ENCODE results near the gene FILIP1.

FILIP1 gene

DNA sequence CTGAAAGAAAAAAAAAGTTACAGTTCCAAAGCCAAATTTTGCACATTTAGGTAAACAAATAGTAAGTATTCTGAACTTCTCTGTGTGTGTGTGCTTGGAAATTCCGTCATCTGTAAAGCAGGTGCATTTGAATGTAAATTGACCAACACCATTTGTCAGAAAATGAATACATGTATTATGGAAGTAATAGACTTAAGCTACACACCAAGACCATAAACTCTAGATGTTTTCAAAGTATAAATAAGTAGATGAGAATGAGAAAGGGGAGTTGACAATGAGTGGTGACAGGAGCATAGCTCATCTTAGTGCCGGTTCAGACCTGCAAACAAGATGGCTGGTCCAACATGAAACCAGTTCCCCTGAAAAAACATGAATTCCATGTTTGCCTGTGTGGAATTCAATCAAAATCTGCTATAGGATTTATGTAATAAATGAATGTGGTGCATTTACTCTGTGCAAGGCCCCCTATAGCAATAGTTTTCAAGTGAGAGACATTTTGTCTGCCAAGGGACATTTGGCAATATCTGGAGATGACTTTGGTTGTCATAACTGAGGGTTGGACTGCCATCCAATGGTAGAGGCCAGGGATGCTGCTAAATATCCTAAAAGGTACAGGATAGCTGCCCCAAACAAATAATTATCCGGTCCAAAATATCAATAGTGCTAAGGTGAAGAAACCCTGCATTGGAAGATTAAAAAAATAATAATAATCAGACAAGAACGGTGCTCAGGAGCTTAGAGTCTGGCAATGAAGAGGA lies 11.0 kb upstream of the FILIP1 start:
- ATAC-seq (replicated peaks; ENCODE audit: extremely low read depth, poor library complexity, severe bottlenecking) (no peak), DNase-seq (ENCODE audit: low spot score in 2 of 2) (no peak)
- H3K27me3 Mint-ChIP-seq: no peaks in the 10 kb centered on the region
- H3K4me3 Mint-ChIP-seq: no peak overlapping the region
- no peak overlapping the region for H3K27ac Mint-ChIP-seq (ENCODE audit: low read depth)
- H3K36me3 Mint-ChIP-seq (ENCODE audit: insufficient read depth): no peaks in the 10 kb centered on the region
- H3K4me1 Mint-ChIP-seq: no peaks in the 10 kb centered on the region
- H3K9me3 Mint-ChIP-seq: no peaks in the 10 kb centered on the region

DNA sequence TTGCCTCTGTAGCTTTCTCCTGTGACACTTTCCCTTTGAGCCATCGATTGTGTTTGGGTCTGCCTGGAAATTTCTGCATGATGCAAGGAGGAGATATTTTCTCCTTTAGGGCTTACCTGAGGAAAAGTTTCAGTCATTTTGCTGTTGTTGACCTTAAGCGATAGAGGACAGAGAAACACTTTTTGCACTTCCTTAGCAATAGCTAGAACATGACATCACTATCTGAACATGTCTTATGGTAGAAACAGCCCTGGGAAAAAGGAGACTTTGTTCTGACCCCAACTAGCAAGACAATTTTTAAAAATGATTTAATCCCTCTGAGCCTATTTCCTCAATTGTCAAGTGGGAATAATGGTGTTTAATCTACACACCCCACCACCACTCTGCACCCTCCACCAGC lies 9.7 kb upstream of the FILIP1 start:
- H3K4me3 Mint-ChIP-seq: no peak overlapping the region
- ATAC-seq (replicated peaks; ENCODE audit: extremely low read depth, poor library complexity, severe bottlenecking) (no peak), DNase-seq (ENCODE audit: low spot score in 2 of 2) (no peak)
- no peaks in the 10 kb centered on the region for H3K4me1 Mint-ChIP-seq
- no peaks in the 10 kb centered on the region for H3K36me3 Mint-ChIP-seq (ENCODE audit: insufficient read depth)
- H3K27ac Mint-ChIP-seq (ENCODE audit: low read depth): no peak overlapping the region
- H3K27me3 Mint-ChIP-seq: no peaks in the 10 kb centered on the region
- H3K9me3 Mint-ChIP-seq: no peaks in the 10 kb centered on the region

DNA sequence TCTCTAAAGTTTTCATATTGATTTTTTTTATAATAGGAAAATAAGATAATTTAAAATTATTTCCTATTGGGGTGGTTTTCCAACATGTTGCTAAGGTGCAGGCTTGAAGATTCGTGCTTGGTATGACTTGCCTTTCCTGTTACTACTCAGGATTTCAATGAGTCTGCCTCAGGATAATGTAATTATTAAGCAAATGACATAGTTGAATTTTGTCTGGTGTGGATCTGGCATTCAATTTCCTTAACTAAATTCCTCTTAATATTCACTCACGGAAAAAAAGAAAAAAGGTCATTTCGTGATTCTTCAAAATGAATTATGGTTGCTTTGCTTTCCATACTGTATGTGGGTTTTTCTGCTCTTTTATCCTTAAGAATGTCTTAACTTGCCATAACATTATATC lies 9.3 kb upstream of the FILIP1 start:
- Mint-ChIP-seq H3K4me3 (no peak overlapping the region), H3K27ac (ENCODE audit: low read depth) (no peak overlapping the region), H3K27me3 (no peaks in the 10 kb centered on the region), H3K4me1 (no peaks in the 10 kb centered on the region), H3K36me3 (ENCODE audit: insufficient read depth) (no peaks in the 10 kb centered on the region), H3K9me3 (no peaks in the 10 kb centered on the region)
- DNase-seq (ENCODE audit: low spot score in 2 of 2) (no peak), ATAC-seq (replicated peaks; ENCODE audit: extremely low read depth, poor library complexity, severe bottlenecking) (no peak)

DNA sequence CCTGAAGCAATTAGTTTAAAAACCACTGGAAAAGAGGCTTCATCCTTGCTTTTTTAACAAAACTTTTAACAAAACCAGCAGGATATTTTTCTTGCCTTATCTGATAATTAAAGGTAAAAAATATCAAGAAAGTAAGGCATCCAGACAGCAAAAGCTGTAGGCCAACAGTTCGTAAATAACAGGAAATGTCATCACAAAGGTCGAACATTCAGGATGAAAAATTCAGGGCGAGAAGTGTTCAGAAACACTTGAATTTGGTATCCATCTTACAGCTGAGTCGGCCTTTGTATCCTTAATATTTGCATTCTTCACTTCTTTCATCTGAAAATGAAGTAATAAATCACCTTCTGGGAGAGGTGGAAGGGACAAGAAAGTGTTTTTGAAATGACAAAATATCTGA lies 8.2 kb upstream of the FILIP1 start:
- H3K36me3 Mint-ChIP-seq (ENCODE audit: insufficient read depth): no peaks in the 10 kb centered on the region
- H3K27me3 Mint-ChIP-seq: no peaks in the 10 kb centered on the region
- no peak overlapping the region for H3K27ac Mint-ChIP-seq (ENCODE audit: low read depth)
- no peaks in the 10 kb centered on the region for H3K4me1 Mint-ChIP-seq
- DNase-seq (ENCODE audit: low spot score in 2 of 2) (no peak), ATAC-seq (replicated peaks; ENCODE audit: extremely low read depth, poor library complexity, severe bottlenecking) (no peak)
- no peaks in the 10 kb centered on the region for H3K9me3 Mint-ChIP-seq
- no peak overlapping the region for H3K4me3 Mint-ChIP-seq

DNA sequence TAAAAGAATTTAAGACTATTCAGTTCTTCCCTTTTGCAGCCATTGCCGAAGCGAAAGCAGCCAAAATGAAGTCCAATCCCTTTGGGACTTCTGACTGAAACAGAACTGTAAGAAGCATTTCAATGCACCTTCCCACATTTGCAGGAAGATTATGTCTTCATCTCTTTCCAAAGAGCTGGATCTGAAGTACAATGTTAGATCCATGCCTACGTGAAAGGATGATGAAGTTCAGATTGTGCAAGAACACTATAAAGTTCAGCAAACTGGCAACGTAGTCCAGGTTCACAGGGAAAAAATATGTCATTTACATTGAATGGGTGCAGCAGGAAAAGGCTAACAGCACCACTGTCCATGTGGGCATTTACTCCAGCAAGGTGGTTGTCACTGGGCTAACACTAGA lies 6.0 kb upstream of the FILIP1 start:
- ATAC-seq (replicated peaks; ENCODE audit: extremely low read depth, poor library complexity, severe bottlenecking): no peak
- no peak for DNase-seq (ENCODE audit: low spot score in 2 of 2)
- Mint-ChIP-seq H3K4me3 (no peak overlapping the region), H3K27me3 (no peaks in the 10 kb centered on the region), H3K27ac (ENCODE audit: low read depth) (no peak overlapping the region), H3K9me3 (no peaks in the 10 kb centered on the region), H3K36me3 (ENCODE audit: insufficient read depth) (peaks cover 2% of the 10 kb centered on the region), H3K4me1 (peaks cover 14% of the 10 kb centered on the region)

DNA sequence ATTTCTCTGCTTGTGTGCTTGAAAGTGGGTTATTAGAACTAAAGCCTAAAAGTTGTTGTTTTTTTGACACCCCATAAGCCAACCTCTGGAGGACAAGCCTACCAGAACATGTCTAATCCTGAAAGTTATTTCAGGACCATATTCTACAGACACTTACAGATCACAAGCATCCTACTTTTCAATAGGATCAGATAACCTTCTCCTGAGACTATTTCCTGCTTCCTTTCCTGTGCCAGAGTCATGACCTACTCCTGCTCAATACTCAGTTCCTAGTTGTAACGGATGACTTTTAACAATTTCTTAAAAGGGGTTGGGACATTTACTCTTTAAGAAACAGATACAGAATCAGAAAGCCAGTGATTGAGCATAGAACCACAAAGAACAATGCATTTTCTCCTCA lies 5.3 kb upstream of the FILIP1 start:
- Mint-ChIP-seq H3K4me1 (peaks cover 14% of the 10 kb centered on the region), H3K4me3 (no peak overlapping the region), H3K27ac (ENCODE audit: low read depth) (no peak overlapping the region), H3K9me3 (no peaks in the 10 kb centered on the region), H3K27me3 (no peaks in the 10 kb centered on the region), H3K36me3 (ENCODE audit: insufficient read depth) (peaks cover 2% of the 10 kb centered on the region)
- DNase-seq (ENCODE audit: low spot score in 2 of 2) (no peak), ATAC-seq (replicated peaks; ENCODE audit: extremely low read depth, poor library complexity, severe bottlenecking) (no peak)

DNA sequence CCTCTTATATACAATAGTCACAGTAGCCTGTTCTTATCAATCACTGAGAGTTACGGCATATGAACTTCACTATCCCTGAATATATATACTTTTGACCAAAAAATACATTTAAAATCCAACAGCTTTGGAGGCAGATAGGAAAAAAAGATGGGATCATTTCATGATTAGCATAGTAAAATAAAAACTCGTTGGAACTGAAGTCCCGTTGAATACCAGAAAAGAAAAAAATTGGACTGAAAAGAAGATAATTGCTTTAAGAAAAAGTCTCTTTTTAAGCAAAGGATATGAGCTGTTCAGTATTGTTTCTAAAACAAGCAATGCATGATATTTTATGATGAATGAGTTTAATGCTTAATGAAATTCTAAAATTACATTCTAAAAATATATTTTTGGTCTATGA lies 4.4 kb upstream of the FILIP1 start:
- H3K4me3 Mint-ChIP-seq: no peak overlapping the region
- ATAC-seq (replicated peaks; ENCODE audit: extremely low read depth, poor library complexity, severe bottlenecking) (no peak), DNase-seq (ENCODE audit: low spot score in 2 of 2) (no peak)
- H3K27ac Mint-ChIP-seq (ENCODE audit: low read depth): no peak overlapping the region
- no peaks in the 10 kb centered on the region for H3K27me3 Mint-ChIP-seq
- peaks cover 14% of the 10 kb centered on the region for H3K4me1 Mint-ChIP-seq
- no peaks in the 10 kb centered on the region for H3K9me3 Mint-ChIP-seq
- peaks cover 2% of the 10 kb centered on the region for H3K36me3 Mint-ChIP-seq (ENCODE audit: insufficient read depth)

DNA sequence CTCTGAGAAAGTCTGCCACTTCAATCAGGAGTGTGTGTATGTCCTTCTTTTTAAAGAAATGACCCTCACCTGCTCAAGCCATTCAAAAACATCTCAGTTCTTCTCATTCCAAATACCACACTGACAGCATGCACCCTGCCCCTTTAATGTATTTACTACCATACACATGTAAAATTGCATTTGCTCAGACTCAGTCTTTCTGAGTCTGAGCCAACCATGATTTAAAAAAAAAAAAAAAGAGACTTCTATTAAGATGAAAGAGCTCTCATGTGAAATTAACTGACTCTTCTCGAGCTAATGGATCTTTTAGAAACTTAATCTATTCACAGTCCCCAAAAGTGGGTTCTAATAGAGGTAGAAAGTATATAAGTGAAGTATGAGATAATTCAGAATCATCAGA lies 1.4 kb upstream of the FILIP1 start:
- Mint-ChIP-seq H3K27me3 (no peaks in the 10 kb centered on the region), H3K4me3 (peak overlapping the region; percentile 16), H3K36me3 (ENCODE audit: insufficient read depth) (peaks cover 2% of the 10 kb centered on the region), H3K9me3 (no peaks in the 10 kb centered on the region), H3K4me1 (peaks cover 14% of the 10 kb centered on the region), H3K27ac (ENCODE audit: low read depth) (no peak overlapping the region)
- DNase-seq (ENCODE audit: low spot score in 2 of 2) (no peak), ATAC-seq (replicated peaks; ENCODE audit: extremely low read depth, poor library complexity, severe bottlenecking) (no peak)

DNA sequence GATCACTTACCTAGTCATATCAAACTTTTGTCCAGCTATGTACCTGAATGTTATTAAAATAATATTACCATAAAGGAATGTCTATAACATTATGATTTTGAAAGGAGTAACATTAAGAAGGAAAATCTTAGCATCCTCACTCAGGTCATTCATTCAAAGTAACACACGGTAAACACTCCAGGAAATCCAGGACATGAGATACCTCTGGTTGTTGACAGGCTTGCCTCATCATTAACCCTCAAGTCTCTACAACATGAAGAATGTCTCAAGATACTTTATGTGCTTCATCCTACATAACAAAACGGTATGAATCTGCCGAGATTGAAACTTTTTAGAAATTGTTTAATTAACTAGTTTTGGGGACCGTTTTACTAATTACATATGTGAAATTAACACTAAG lies 690 bp upstream of the FILIP1 start:
- Mint-ChIP-seq H3K27me3 (no peaks in the 10 kb centered on the region), H3K4me1 (peaks cover 14% of the 10 kb centered on the region), H3K27ac (ENCODE audit: low read depth) (no peak overlapping the region), H3K9me3 (no peaks in the 10 kb centered on the region), H3K4me3 (no peak overlapping the region), H3K36me3 (ENCODE audit: insufficient read depth) (peaks cover 2% of the 10 kb centered on the region)
- no peak for ATAC-seq (replicated peaks; ENCODE audit: extremely low read depth, poor library complexity, severe bottlenecking)
- no peak for DNase-seq (ENCODE audit: low spot score in 2 of 2)

DNA sequence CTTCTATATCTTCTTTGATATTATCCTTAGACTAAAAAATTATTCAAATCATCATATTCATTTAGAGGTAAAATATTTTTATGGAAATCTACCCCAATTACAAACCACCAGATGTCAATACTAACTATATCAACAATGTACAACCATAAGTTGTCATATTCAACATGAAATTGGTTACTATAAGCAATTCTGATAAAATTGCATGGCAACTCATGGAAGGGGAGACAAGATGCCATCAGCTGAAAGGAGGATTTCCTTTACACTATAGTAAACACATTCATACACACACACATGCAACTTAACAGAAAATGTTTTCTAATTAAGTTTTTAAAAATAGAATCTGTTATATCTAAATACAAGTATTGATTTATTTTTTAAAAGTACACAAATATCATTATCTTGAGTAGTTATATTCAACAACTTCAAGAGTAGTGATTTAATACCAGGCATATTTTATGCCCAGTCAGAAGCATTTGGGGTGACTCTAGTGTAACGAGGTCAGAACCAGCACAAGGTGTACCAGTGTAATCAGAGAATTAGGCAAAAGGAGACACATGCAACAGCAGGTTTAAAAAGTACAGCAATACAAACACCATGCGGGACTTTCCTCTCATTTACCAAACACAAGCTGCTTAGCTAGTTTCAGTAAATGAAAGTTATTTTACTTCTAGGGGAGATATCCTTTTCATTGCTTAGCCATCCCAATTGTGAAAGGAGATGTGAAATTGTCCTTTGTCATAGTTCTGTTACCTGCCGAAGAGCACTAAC lies 1.0 kb downstream of the FILIP1 start:
- DNase-seq (ENCODE audit: low spot score in 2 of 2): no peak
- no peak overlapping the region for H3K27ac Mint-ChIP-seq (ENCODE audit: low read depth)
- H3K4me3 Mint-ChIP-seq: no peak overlapping the region
- no peak for ATAC-seq (replicated peaks; ENCODE audit: extremely low read depth, poor library complexity, severe bottlenecking)
- H3K9me3 Mint-ChIP-seq: no peaks in the 10 kb centered on the region
- no peaks in the 10 kb centered on the region for H3K27me3 Mint-ChIP-seq
- peaks cover 14% of the 10 kb centered on the region for H3K4me1 Mint-ChIP-seq
- peaks cover 2% of the 10 kb centered on the region for H3K36me3 Mint-ChIP-seq (ENCODE audit: insufficient read depth)

DNA sequence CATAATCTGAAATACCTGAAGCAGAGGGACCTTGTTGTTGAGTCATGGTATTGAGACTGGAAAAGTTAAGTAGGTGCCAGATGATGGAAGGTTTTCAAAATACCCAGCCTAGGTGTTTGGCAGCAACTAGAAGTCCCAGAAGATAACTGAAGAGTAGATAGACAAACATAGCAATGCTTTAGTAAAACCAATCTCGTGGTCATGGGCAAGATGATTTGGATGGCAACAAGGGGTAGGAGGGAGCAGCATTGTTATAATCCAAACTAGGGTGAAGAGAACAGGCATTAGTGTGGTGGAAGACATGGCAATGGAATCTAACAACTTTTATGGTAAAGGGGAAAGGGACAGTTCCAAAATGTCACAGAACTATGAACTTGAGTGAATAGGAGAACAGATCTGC lies 2.3 kb downstream of the FILIP1 start:
- Mint-ChIP-seq H3K4me3 (no peak overlapping the region), H3K36me3 (ENCODE audit: insufficient read depth) (peaks cover under 1% of the 10 kb centered on the region), H3K4me1 (peaks cover 13% of the 10 kb centered on the region), H3K27ac (ENCODE audit: low read depth) (no peak overlapping the region), H3K27me3 (no peaks in the 10 kb centered on the region), H3K9me3 (no peaks in the 10 kb centered on the region)
- DNase-seq (ENCODE audit: low spot score in 2 of 2): no peak
- ATAC-seq (replicated peaks; ENCODE audit: extremely low read depth, poor library complexity, severe bottlenecking): no peak

DNA sequence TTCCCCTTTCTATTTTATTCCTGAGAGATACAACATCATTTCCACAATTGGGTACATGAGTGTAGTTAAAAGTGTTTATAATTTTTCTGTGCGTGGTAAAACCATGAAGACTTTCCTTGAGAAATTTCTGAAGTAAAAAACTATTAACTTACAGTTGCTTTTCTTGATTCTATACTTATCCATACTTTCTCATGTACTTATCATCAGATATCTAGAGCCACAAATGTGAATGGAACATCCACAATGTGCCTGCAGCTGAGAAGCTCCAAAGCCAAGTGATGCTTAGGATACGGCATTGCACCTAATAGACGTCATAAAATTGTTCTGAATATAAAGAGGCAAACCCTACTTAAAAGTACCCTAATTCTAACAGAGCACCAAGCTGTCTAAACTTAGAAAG lies 2.9 kb downstream of the FILIP1 start:
- no peak overlapping the region for H3K27ac Mint-ChIP-seq (ENCODE audit: low read depth)
- ATAC-seq (replicated peaks; ENCODE audit: extremely low read depth, poor library complexity, severe bottlenecking): no peak
- H3K36me3 Mint-ChIP-seq (ENCODE audit: insufficient read depth): no peaks in the 10 kb centered on the region
- no peak for DNase-seq (ENCODE audit: low spot score in 2 of 2)
- H3K9me3 Mint-ChIP-seq: no peaks in the 10 kb centered on the region
- H3K4me3 Mint-ChIP-seq: no peak overlapping the region
- peaks cover 7% of the 10 kb centered on the region for H3K4me1 Mint-ChIP-seq
- no peaks in the 10 kb centered on the region for H3K27me3 Mint-ChIP-seq

DNA sequence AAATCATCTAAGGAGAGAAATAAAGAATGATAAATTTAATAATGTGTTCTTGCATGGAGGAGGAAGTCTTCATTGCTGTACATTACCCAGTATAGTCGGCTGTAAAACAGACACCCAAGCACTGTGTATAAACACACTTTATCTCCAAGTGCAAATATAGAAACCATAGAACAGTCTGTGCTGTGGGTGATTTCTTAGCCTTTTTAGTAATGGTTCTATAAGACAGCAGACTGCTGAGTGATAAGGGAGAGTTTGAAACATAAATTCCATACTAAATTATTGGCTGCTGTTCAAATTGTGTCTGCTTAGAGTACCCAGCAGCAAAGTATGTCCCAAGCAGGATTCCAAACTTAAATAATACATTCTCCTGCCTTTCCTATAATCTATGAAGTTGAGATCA lies 4.6 kb downstream of the FILIP1 start:
- Mint-ChIP-seq H3K36me3 (ENCODE audit: insufficient read depth) (no peaks in the 10 kb centered on the region), H3K4me1 (no peaks in the 10 kb centered on the region), H3K27me3 (no peaks in the 10 kb centered on the region), H3K27ac (ENCODE audit: low read depth) (no peak overlapping the region), H3K9me3 (no peaks in the 10 kb centered on the region), H3K4me3 (no peak overlapping the region)
- no peak for ATAC-seq (replicated peaks; ENCODE audit: extremely low read depth, poor library complexity, severe bottlenecking)
- DNase-seq (ENCODE audit: low spot score in 2 of 2): no peak
